Posterior vena cava (tissue), 2 donors: ENCODE data around the gene TMEM88. TPM values are rescaled to one million over a fixed set of nuclear protein-coding genes. Genes with fewer than 3 reads are reported as not detected.
A peak's percentile ranks its signal among the peaks of the same experiment; 100 is the strongest.

Experiments
- DNase-seq: peaks from one replicate; pipeline ENCODE4 v3.0.0-alpha.2; 2020; ENCODE audit warnings: low spot score
- intact Hi-C, 2 donors: fragments of 100-400 bp; cut with DNase I; formaldehyde crosslinking; loops; one replicate each; pipeline versions ENCODE4 v1.14.1 to v1.14.2; 2022 to 2023
- total RNA-seq, 2 donors: library from RNA; stranded (reverse); fragmentation: NEBNext Ultra II Directional; extraction: Animal tissue kit (Norgen Biotek cat#: 25700); gene quantifications; one replicate each; pipeline ENCODE4 v1.2.1, GENCODE V29; 2021
- donor health status: DM: yes; HTN: yes; CAD: no.
- donor health status: DM: yes; HTN: yes; CAD: no.

Gene TMEM88
- total RNA-seq, 2 donors from 2014 or later, result 17.5 to 26.1 TPM

- intact Hi-C loops, result no loop called here
- DNase-seq, result peak; percentile 71
Observed at GRCh38 chr17:7830616-7831015, 24.2 kb upstream of the TMEM88 start.

DNA sequence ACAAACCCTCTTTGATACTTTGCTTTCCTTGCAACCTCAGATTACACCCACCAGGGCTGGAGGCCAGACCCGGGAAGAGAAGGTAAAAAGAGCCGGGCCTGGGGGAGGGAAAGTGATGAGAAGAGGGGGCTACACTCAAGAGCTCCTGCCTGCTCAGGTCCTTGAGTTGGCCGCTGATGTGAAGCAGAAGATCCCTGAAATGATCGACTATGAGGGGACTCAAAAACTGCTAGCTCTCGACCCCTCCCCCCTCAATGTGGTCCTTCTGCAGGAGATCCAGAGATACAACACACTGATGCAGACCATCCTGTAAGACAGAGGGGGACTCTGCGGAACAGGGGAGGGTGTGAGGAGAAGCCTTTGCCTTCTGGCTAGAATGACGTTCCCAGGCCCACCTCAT is 23.6 kb upstream of the TMEM88 start:
- peak; percentile 53 for DNase-seq
- intact Hi-C loops, result no loop called here

GRCh38 chr17:7832431-7832830 is 22.4 kb upstream of the TMEM88 start:
- DNase-seq, result no peak
- intact Hi-C loops, result no loop called here

- intact Hi-C loops, result no loop called here
- peak; percentile 61 for DNase-seq
Observed at GRCh38 chr17:7833011-7833794, 21.7 kb upstream of the TMEM88 start.

DNA sequence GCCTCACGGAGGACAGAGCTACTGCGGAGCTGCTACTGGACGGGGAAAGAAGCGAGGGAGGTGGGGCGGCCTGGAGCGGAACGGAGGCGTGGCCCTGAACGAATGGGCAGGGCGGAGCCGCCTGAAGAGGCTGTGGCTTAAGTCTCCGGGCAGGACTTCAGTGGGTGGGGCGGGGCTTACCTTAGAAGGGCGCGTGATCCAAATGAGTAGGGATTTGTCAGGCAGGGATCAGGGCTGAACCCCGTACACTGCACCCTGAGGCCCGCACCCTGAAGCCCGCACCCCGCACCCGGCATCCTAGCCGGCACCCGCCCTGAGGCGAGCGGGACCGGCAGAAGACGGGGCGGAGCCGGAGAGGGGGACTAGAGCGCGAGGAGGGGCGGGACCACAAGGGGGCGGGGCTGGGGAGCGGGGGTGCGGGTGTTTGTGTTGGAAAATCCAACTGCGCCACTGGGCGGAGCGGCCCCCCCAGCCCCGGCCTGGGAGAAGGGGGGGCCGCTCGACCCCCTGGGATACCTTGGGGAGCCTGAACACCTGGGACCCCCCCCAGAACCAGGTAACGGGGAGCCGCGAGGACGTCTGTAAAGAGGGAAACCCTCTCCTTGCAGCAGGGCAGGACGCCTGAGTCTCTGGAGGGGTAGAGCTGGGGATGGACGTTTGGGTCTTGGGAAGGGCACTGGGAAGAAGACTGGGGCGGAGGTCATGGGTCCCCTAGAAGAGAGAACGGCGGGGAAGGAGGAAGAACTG is 20.9 kb upstream of the TMEM88 start, which contains the start of gene KDM6B:
TSS of gene KDM6B (plus strand) at position 423 of the 747 bp plus-strand sequence. CDS start 11,338 bp downstream, outside the sequence.
- intact Hi-C loops, result no loop called here
- DNase-seq, result peak; percentile 98

- intact Hi-C loops, result no loop called here
- peak; percentile 93 for DNase-seq
Observed at GRCh38 chr17:7834542-7834956, 20.3 kb upstream of the TMEM88 start.

DNA sequence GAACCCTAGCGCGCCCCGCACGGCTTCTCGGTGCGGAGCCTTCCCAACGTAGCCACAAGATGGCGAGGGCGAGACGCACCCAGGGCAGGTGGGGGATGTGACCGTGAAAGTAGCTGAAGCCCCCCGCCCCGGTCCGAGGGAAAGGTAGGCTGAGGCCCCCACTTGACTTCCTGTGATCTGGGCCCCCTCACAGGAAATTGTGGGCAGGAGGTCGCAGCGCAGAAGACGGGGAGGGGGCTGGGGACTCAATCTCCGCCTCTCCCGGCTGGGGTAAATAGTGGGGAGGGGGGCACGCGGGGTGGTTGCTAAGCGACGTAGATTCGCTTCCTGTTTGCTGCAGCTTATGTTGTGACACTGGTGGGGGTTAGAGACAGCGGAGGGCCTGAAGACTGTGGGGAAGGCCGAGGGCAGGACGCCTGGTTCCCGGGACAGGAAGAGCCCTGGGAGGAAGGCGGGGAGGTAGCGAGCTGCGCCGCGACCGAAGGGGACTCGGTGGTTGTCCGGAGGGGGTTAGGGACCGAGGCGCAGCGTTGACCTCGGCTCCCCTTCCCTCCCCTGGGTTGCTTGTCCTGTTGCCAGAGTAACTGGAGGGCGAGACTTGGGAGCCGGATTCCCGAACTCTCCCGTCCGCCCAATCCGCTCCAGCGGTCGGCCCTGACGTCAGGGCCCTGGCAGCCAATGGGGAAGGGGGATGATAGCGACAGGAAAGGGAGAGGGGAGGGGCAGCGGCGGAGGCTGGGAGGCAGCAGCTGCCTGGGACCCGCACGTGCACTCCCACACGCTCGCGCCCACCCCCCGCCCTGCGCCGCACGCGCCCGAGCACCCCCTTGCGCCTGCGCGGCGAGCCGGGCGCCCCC is 19.7 kb upstream of the TMEM88 start:
- intact Hi-C loops, result no loop called here
- DNase-seq, result peak; percentile 99

DNA sequence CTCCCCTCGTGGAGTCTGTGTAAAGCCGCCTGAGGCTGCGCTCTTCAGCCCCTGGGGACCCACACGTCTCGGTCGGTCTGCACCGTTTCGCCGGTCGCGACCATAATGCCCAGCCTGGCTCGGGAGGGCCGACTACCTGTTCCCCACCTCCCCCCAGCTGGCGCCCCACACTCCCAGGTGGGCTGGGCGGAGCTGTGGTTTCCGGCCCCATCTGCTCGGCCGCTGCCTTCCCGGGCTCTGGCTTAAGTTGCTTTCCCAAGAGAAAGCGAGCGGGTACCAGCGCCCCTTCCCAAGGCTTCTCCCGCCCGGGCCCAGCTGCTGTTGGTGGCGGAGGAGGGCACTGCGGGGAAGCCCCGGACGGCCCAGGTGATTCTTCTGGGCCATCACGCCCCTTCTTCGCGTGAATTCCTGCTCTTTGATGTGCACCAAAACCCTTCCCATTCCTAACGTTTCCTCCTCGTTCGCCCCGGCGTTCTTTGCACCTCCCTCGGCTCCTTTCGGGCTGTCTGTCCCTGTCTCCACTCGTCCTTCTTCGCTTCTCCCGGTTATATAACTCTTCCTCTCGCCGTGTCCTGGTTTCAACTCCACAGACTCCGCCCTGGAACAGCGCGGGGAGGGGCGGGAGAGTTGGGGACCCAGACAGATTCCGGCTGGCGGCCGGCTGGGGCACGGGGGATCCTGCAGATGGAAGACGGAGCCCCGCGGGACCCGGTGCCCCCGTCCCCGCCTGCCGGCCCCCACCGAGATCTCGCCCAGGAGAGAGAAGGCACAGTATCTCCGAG is 18.9 kb upstream of the TMEM88 start:
- peak; percentile 92 for DNase-seq
- intact Hi-C loops, result no loop called here

DNA sequence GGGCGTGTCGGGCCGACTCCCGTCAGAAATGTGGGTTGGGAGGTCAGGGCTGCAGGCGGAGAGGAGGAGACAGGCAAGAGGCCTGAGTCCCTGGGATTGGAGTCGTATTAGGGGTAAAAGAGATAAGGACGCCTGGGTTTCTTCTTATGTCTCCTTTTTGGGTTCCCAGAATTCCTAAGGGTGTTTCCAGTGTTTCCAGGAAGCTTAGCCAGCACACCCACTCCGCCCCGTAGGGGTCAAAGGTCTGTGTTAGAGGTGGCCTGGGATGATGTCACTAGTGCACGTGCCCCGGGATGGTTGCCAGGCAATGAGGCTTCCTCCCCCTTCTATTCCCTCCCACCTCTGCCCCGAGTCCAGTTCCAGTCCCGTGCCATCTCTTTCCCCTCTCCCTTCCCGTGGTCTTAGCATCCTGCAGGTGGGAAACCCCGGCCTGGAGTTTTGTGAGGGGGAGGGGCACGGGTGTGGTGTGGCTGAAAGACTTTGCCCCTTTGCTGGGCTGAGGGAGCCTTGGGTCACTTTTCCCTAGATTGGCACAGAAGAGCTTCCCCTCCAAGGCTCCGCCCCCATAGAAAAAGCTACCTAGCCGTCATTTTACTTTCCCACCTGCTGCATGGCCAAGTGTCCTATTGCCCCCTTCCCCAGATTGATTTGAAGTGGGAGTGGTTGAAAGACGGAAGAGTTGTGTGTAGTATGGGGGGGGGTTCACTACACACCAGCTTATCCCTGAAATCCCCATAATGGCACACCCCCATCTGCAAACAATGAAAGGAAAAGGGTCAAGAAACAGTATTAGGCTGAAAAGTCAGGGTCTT is 18.1 kb upstream of the TMEM88 start:
- intact Hi-C loops, result no loop called here
- DNase-seq, result peak; percentile 98

- DNase-seq, result no peak
- intact Hi-C loops, result no loop called here
Observed at GRCh38 chr17:7837408-7838088, 17.3 kb upstream of the TMEM88 start.

GRCh38 chr17:7838090-7839075 is 16.5 kb upstream of the TMEM88 start:
- intact Hi-C loops, result no loop called here
- DNase-seq, result no peak

GRCh38 chr17:7839190-7839875 is 15.5 kb upstream of the TMEM88 start:
- no peak for DNase-seq
- intact Hi-C loops, result no loop called here

DNA sequence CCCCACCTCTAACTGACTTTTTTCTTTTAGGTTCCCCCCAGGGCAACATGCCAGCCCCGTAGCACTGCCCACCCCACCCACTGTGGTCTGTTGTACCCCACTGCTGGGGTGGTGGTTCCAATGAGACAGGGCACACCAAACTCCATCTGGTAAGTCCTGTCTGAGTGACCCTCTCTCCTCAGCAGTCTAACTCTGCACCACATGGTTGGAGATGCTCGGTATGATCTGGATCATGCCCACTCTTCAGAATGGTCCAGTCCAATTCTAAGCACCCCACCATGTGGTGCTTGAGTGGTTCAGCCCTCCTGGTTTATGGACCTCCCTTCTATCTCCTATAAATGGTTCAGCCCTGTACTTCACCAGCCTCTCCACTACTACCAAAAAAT is 15.0 kb upstream of the TMEM88 start:
- intact Hi-C loops, result no loop called here
- no peak for DNase-seq

DNA sequence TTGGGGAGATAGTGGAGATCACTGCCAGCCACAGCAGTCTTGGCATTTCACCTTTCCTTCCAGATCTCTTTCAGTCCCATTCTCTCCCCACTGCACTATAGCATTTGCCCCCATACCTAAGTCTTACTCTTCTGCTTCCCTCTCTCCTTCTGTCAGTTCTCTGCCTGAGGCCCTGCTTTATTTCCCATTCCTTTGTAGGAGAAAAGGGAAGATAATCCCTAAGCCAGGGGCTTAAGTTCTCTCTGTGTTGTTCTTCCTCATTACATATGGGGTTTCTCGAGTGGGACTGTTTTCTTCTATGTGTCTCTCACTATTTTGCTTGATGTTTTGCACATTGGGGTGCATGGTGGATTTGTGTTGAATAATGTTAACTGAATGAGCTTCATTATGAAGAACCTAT is 14.4 kb upstream of the TMEM88 start:
- DNase-seq, result no peak
- intact Hi-C loops, result no loop called here

DNA sequence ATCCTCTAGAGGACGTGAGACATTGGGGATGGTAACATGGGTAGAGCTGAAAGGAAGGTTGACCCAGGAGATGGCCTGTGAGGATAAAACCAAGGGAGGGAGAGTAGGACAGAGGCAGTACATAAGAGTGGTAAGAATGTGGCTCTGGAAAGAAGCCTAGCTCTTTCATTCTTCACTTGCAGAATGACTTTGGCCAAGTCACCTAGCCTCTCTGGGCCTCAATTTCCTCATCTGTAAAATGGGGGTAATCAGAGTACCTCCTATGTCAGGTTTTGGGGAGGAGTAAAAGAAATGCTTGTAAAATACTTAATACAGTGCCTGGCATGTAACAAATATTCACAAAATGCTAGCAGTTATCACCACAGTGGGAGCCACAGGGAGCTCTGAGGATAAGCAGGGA is 14.0 kb upstream of the TMEM88 start:
- intact Hi-C loops, result no loop called here
- no peak for DNase-seq

- intact Hi-C loops, result no loop called here
- DNase-seq, result peak; percentile 98
Observed at GRCh38 chr17:7841396-7841914, 13.4 kb upstream of the TMEM88 start.
